Endodermal cell (in vitro differentiated cells): ENCODE results near the gene INAFM2. TPM values are rescaled to one million over a fixed set of nuclear protein-coding genes. Genes with fewer than 3 reads are reported as not detected.

Experiments used
- DNase-seq: peaks from one replicate; pipeline ENCODE4 v3.0.0-alpha.2; 2017
- H3K27ac ChIP-seq: 2 replicates; pipeline ENCODE4 v1.5.1; 2013; ENCODE audit warnings: mild to moderate bottlenecking, low read depth, low read length, moderate library complexity
- H3K27me3 ChIP-seq: 2 replicates; pipeline ENCODE4 v1.6.1; 2013; ENCODE audit warnings: mild to moderate bottlenecking, low read length, moderate library complexity; ENCODE audit not compliant: insufficient read depth, control insufficient read depth, poor library complexity, severe bottlenecking
- H3K36me3 ChIP-seq: 2 replicates; pipeline ENCODE4 v1.7.0; 2013; ENCODE audit warnings: mild to moderate bottlenecking, low read length, moderate library complexity; ENCODE audit not compliant: control insufficient read depth, insufficient read depth
- H3K4me1 ChIP-seq: one replicate; pipeline ENCODE4 v1.7.0; 2013; ENCODE audit warnings: low read length; ENCODE audit not compliant: control insufficient read depth, insufficient read depth
- H3K4me3 ChIP-seq: 2 replicates; pipeline ENCODE4 v1.5.1; 2013; ENCODE audit warnings: mild to moderate bottlenecking, low read length, moderate library complexity
- H3K9ac ChIP-seq: 2 replicates; pipeline ENCODE4 v1.6.1; 2013; ENCODE audit warnings: mild to moderate bottlenecking, low read length, moderate library complexity; ENCODE audit not compliant: poor library complexity, severe bottlenecking; ENCODE audit errors: extremely low read depth
- H3K9me3 ChIP-seq: 2 replicates; pipeline ENCODE4 v1.6.1; 2013; ENCODE audit warnings: mild to moderate bottlenecking, low read length, moderate library complexity; ENCODE audit not compliant: control insufficient read depth
- H3K27ac Mint-ChIP-seq: 2 replicates; pipeline ENCODE4 v1.8.0; 2020; ENCODE audit warnings: mixed read lengths
- H3K27me3 Mint-ChIP-seq: 2 replicates; pipeline ENCODE4 v1.8.0; 2021; ENCODE audit warnings: mild to moderate bottlenecking, mixed read lengths; ENCODE audit not compliant: insufficient read depth
- H3K36me3 Mint-ChIP-seq: 2 replicates; pipeline ENCODE4 v1.8.0; 2020; ENCODE audit warnings: low read depth, mixed read lengths
- H3K4me1 Mint-ChIP-seq: 2 replicates; pipeline ENCODE4 v1.8.0; 2020; ENCODE audit warnings: mixed read lengths
- H3K4me3 Mint-ChIP-seq: 2 replicates; pipeline ENCODE4 v1.8.0; 2020; ENCODE audit warnings: mild to moderate bottlenecking, moderate library complexity, mixed read lengths
- H3K9me3 Mint-ChIP-seq: 2 replicates; pipeline ENCODE4 v1.8.0; 2020; ENCODE audit warnings: mild to moderate bottlenecking, mixed read lengths
- CTCF ChIP-seq: fragments of 200-600 bp; sonication (generic); conservative IDR thresholded peaks from 2 replicates; pipeline ENCODE4 v1.5.0; 2021; ENCODE audit warnings: antibody characterized with exemption, mild to moderate bottlenecking
- WGBS, 2 experiments: methylation state at CpG; one replicate each; pipeline versions ENCODE4 v1.1.5 to v1.1.7; 2013; ENCODE audit warnings: missing lambda C conversion rate in 2 of 2, mixed read lengths in 1 of 2; ENCODE audit not compliant: insufficient coverage in 1 of 2, insufficient read length in 1 of 2; 5-methylcytosine and 5-hydroxymethylcytosine counted together
- total RNA-seq, 2 donors: library from RNA; stranded (reverse); fragmentation: NEBNext Ultra II Directional in 1 of 2; extraction: Animal tissue kit (Norgen Biotek cat#: 25700) in 1 of 2; gene quantifications; 2 replicates in 1 of 2; 3 replicates in 1 of 2; pipeline ENCODE4 v1.2.1, GENCODE V29; 2021

The INAFM2 gene
- total RNA-seq, 2 donors from 2014 or later, result 4.6 to 8.6 TPM

DNA sequence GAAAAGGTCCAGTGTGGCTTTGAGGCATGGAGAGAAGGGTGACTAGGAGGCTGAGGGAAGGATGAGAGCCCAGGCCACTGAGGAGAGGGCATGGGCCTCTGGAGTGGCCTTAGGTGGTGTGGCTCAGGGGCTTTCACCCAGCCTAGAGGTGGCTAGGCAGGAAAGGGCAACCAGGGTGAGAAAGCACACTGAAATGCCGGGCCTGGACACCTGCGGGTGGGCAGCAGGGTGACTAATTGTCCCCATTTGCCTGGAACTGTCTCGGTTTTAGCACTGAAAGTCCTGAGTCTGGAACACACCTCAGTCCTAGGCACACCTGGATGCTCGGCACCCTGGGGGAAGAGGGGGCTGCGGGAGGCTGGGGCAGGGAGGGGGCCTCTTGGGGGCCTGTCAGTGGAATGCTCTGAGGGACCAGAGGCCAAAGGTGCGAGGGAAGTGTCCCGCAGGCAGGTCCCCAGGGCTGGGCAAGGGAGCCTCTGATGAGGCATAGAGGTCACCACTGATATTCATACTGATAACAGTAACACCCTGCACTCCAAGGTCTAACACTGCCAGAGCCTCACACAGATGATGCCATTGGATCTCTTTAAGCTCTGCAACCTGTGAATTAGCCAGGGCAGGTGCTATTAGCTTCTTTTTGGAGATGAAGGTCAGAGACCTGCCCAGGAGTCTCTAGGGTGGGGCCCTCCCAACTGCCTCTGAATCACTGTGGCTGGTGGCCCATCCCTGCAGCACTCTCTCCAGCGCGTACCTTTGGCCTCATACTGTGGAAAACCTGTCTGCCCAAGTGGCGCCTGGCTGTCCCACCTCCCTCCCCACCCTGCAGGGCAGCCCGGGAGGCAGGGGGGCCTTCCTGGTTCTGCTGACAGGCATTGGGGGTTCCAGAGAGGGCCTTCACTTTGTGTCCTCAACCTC is 24.3 kb downstream of the INAFM2 start:
- H3K9me3 Mint-ChIP-seq, result no peaks in the 10 kb centered on the region
- Histone ChIP-seq H3K4me1 (peaks cover 3% of the 10 kb centered on the region), H3K36me3 (no peaks in the 10 kb centered on the region), H3K4me3 (no peak overlapping the region), H3K27me3 (no peaks in the 10 kb centered on the region), H3K9ac (no peak overlapping the region), H3K9me3 (no peaks in the 10 kb centered on the region), H3K27ac (no peak overlapping the region)
- 95 to 100% methylated on average over 6 to 11 of the region's 11 CpGs for WGBS, 2 experiments
- H3K36me3 Mint-ChIP-seq, result no peaks in the 10 kb centered on the region
- H3K27ac Mint-ChIP-seq, result no peak overlapping the region
- peaks cover 10% of the 10 kb centered on the region for H3K27me3 Mint-ChIP-seq
- H3K4me3 Mint-ChIP-seq, result no peak overlapping the region
- DNase-seq, result no peak
- no peak for TF ChIP-seq CTCF
- H3K4me1 Mint-ChIP-seq, result peaks cover 8% of the 10 kb centered on the region

GRCh38 chr15:40348474-40348870 is 25.0 kb downstream of the INAFM2 start:
- H3K27me3 Mint-ChIP-seq, result peaks cover 10% of the 10 kb centered on the region
- H3K4me1 ChIP-seq, result peaks cover 3% of the 10 kb centered on the region
- no peak for TF ChIP-seq CTCF
- H3K9me3 ChIP-seq, result no peaks in the 10 kb centered on the region
- H3K9me3 Mint-ChIP-seq, result no peaks in the 10 kb centered on the region
- H3K9ac ChIP-seq, result no peak overlapping the region
- no peak overlapping the region for H3K4me3 Mint-ChIP-seq
- H3K27ac ChIP-seq, result no peak overlapping the region
- H3K36me3 ChIP-seq, result no peaks in the 10 kb centered on the region
- H3K27ac Mint-ChIP-seq, result no peak overlapping the region
- DNase-seq, result no peak
- no peak overlapping the region for H3K4me3 ChIP-seq
- 93 to 100% methylated on average over 5 of the region's 5 CpGs for WGBS, 2 experiments
- H3K27me3 ChIP-seq, result no peaks in the 10 kb centered on the region
- no peaks in the 10 kb centered on the region for H3K36me3 Mint-ChIP-seq
- H3K4me1 Mint-ChIP-seq, result peaks cover 8% of the 10 kb centered on the region

DNA sequence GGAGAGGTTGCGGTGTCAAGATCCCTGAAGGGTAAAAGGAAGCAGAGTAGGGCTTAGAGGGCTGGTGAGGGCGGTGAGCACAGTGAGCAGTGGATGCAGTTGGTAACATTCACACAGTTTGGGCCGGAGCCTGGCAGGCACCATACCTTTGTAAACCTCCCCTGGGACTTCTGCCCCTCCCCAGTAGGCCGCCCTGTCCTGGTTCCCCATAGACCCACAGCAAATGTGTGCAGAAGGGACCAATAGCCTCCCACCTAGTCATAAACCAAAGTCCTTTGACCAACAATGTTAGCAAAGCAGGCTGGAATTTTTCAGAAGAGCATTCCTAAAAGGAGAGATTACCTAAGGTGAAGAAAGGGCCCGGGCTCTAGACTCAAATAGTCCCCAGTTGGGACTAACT is 25.7 kb downstream of the INAFM2 start:
- H3K4me1 Mint-ChIP-seq, result peaks cover 15% of the 10 kb centered on the region
- H3K27me3 ChIP-seq, result no peaks in the 10 kb centered on the region
- no peak overlapping the region for H3K4me3 ChIP-seq
- H3K36me3 Mint-ChIP-seq, result no peaks in the 10 kb centered on the region
- H3K27ac Mint-ChIP-seq, result no peak overlapping the region
- H3K27ac ChIP-seq, result no peak overlapping the region
- DNase-seq, result no peak
- H3K9ac ChIP-seq, result no peak overlapping the region
- H3K4me3 Mint-ChIP-seq, result no peak overlapping the region
- H3K9me3 Mint-ChIP-seq, result no peaks in the 10 kb centered on the region
- no peaks in the 10 kb centered on the region for H3K9me3 ChIP-seq
- WGBS, 2 experiments, result 92 to 97% methylated on average over 4 to 5 of the region's 5 CpGs
- TF ChIP-seq CTCF, result no peak
- H3K27me3 Mint-ChIP-seq, result peaks cover 10% of the 10 kb centered on the region
- H3K4me1 ChIP-seq, result peaks cover 3% of the 10 kb centered on the region
- no peaks in the 10 kb centered on the region for H3K36me3 ChIP-seq
